ENCODE results near the gene ALG1.
A peak's percentile ranks its signal among the peaks of the same experiment; 100 is the strongest.
"Not testable (repeated sequence)": the region's sequence is repeated elsewhere in the genome, so short reads cannot be mapped to it uniquely, and the experiment has no call there.

Gene ALG1

DNA sequence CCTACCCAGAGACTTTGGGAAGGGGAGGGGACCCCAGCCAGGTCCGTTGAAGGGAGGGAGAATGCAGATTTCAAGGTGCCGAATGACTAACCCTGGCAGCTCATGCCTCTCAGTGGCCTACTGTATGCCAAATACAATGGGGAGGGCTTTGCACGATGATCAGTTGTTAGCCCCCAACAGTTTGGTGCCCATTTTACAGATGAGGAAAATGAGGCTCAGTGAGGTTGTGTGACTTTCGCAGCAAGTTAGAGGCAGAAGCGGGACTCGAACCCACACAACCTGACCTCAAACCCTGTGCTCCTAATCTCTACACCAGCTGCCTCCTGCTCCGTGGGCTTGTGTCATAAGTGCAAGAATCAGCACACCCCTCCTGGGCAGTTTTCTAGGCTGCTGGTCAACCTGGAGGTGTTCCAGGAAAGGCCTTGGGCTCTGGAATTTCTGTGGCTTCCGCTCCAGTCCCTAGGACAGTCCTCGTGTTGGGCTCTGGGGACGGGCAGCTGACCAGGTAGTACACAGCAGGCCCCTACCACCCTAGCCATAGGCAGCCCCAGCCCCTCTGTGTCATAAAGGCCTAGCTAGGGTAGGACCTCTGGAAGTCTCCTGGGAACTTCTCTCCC is 26.0 kb upstream of the ALG1 start:
- no peak for DNase-seq (ENCODE audit: low spot score)

DNA sequence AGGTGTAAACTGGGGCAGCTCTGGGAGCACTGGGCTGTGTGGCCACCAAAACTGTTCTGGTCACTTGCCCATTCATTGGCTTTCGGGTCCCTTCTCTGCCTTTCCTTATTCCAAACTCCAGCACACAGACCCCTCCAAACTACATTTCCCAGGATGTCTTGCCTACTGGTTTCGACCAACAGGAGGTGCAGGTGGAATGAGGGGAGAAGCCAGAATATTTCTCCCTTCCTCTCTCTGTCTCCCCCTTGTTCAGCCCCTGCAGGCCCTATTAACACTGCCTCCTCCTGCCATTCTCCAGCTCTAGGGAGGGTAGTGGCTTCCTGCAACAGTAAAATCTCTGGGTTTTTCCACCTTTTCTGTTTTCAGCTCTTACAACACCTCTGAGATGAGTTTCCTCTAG is 24.7 kb upstream of the ALG1 start:
- no peak for DNase-seq (ENCODE audit: low spot score)

DNA sequence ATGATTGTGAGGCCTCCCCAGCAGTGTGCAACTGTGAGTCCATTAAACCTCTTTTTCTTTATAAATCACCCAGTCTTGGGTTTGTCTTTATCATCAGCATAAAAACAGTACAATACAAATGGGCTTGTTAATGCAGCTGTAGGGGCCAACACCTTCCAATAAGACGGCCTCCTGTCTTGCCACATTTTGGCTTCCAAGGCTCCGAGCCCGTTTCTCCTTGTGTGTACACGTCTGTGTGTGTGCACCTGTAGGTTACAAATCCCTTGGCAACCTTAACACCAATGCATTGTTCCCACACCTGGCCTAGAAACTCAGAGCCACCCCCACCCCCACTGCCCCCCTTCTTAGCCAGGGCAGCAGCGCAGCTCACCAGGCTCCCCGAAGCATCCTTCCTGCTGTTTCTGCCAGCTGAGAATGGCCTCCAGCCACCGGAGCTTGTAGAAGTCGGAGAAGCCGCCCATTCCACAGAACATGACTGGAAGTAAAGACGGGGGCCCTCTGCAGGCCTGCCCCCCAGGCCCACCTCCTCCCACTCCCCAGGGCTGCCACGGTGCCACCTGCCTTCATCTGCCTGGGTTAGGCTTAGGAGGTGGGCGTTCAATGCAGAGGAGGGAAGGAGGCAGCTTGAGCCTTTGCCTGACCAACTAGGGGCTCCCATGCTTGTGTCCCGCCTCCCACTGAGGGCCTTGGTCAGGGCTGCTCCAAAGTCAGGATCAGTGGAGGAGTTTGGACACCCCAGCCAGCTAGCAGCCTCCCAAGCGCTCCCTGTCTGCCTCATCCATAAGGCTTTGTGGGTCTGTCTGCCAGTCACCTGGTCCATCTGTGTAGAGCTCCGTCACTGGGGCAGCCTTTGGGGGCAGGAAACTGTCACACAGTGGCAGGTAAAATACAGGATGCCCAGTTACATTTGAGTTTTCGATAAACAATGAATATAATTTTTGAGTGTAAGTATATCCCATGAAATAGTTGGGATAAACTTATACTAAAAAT is 16.5 kb upstream of the ALG1 start:
- DNase-seq (ENCODE audit: low spot score) = no peak

DNA sequence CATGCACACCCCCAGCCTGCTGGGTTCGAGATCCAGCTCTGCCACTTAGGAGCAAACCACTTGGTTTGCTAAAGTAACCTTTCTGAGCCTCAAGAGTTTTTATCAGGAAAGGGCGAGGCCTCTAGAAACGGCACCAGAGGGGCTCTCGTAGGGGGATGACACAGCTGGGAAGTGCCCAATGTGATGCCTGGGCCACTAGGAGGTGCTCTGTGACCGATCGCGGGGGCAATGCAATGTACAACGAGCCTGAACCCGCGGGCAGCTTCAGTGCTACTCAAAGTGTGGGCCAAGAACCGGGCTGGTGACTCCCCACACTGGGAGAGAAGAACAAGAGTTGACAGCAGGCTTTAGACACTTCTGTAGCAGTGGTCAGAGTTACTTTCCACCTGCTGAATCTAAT is 15.3 kb upstream of the ALG1 start:
- DNase-seq (ENCODE audit: low spot score) = peak; percentile 51

DNA sequence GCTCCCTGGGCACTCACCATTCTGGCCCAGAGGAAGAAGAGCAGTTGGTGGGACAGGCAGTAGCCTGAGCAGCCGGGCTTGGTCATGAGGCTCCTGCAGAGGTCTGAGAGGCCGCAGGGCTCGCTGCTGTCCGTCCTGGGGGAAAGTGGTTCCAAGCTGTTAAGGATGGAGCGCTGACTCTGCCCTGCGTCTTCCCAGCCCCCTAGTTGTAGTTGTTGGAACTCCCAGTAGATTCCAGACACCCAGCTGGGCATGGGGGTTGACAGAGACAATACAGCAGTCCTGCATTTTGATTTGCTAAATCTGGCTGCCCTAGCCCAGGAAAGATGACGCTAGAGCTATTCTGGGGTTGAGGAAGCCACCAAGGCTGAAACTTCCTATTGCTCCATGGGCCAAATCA is 13.2 kb upstream of the ALG1 start:
- no peak for DNase-seq (ENCODE audit: low spot score)

DNA sequence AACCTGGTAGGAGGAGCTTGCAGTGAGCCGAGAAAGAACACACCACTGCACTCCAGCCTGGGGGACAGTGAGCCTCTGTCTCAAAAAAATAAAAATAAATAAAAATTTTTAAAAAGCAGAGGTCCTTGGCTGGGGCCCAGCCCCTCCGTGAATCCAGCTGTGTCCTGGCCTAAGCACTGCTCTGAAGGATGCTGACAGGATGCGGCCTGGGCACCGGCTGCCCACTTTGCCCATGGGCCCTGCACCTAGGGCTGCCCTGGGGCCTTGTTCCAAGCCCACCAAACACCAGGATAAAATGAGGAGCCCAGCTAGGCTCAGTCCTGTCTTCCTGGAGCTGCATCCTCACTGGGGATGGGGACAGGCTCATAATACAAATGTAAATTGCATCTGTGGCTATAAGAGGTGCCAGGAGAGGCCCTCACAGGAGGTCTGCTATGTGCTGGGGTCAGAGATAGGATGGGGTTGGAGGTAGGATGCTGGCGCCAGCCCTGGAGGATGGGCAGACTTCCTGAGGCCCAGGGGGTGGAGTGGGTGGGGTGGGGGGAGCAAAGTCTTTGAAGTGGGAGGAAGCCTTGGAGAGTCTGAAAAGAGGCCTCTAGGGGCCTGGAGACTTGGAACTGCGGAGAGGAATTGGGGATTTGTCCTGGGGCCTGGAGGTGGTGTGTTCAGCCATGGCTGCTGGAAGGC is 12.1 kb upstream of the ALG1 start:
- DNase-seq (ENCODE audit: low spot score) = no peak

DNA sequence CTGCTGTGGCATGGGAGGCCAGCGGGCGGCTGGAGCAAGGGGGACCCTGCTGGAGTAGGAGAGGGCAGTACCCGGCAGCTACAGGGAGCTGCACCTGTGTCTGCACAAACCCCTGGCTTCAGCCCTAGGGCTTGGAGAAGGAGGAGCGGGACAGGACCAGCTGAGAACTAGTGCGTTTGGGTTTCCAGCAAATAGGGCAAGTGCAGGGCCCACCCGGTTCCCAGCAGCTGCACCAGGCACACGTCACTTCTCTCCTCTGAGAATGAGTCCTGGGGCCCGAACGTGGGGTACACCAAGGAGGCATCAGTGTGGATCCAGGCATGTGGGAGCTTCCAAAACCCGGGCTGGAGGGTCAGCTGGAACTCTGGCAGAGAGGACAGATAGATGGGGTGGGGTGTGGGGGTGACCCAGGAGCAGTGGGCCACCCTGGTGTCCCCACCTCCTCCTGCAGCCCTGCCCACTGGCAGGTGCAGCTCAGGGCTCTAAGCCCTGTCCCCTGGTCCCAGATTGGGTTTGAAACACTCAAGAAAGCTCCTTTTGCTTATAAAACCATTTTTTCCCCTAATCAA is 11.5 kb upstream of the ALG1 start:
- DNase-seq (ENCODE audit: low spot score) = no peak

DNA sequence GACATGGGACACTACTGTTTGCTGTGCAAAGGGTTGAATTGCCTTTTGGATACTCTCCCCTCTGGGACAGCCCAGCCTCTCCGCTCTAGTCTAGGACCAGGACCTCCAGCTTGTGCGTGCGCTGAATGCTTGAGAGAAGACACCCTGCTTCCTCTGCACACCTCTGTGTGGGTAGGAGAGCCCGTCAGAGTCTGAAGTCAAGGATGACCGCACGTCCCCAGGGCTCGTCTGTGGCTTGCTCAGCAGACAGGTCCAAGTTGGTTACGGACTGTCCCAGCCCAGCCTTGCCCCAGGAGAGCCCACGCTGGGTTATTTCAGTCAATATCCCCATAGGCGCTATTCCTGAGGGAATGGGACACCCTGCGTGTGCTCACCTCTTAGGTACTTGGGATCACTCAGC is 9.6 kb upstream of the ALG1 start:
- no peak for DNase-seq (ENCODE audit: low spot score)

DNA sequence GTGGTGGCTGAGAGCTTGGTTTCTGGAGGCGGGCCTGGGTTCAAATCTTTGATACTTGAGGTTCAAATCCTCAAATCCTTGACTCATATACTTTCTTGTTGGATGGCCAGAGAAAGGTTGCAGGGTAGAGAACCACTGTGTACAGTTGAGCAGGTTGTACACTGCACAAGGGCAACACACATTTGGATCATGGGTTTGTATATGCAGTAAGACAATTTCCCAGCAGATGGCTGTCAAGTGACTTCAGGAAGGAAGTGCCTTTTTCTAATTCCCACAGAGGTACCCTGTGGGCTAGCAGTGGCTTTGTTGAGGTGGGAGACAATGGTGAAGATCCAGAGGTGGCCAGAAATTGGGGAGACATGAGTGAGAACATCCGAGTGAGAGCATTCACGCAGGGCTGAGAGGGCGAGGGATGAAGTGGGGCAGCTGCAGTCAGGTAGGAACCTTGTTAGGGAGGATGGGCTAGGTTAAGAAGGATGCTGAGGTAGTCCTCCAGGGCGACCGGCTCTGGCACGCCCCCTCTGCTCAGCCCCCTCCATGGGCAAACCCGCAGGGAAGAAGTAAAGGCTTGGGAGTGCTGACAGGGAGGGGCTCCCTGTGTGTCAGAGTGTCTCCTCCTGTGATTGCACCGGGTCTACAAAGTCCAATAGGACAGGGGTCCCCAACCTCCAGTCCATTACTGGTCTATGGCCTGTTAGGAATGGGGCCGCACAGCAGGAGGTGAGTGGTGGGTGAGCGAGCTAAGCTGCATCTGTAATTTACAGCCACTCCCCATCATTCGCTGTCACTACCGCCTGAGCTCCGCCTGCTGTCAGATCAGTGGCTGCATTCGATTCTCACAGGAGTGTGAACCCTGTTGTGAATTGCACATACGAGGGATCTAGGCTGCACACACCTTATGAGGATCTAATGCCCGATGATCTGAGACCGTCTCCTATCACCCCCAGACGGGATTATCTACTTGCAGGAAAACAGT is 8.6 kb upstream of the ALG1 start:
- DNase-seq (ENCODE audit: low spot score) = no peak

DNA sequence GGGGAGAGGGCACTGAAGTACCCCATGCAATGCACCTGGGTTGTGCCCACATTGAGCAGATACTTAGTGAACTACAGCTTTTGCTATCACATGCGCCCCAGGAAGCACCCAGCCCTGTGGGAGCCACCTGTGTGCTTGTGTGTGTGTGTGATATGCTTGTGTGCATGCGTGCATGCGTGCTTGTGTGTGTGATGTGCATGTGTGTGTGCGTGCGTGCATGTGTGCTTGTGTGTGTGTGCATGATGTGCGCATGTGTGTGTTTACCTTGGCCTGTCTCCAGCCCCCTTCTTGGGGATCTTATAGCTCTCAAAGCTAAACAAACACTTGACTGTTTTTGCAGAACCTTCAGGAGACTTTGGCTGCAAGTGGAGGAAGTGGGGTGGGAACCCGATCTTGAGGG is 6.7 kb upstream of the ALG1 start:
- DNase-seq (ENCODE audit: low spot score) = no peak

DNA sequence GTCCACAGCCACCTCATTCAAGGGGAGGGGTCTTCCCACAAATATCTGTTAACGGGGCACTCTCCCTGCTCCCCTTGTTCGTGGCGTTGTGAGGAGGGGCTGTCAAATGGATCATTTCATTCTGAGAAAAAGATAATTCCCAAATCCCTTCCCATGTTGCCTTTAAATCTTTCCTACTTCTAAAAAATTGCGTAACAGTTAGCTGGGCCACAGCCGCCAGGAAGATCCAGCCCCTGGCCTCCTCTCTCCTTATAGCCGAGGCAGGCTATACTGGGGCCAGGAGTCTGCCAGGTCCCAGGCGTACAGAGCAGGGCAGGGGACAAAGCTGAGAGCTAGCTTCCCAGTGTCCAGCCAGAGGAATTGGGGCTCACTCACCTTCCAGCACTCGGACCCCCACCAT is 6.3 kb upstream of the ALG1 start:
- DNase-seq (ENCODE audit: low spot score) = no peak

DNA sequence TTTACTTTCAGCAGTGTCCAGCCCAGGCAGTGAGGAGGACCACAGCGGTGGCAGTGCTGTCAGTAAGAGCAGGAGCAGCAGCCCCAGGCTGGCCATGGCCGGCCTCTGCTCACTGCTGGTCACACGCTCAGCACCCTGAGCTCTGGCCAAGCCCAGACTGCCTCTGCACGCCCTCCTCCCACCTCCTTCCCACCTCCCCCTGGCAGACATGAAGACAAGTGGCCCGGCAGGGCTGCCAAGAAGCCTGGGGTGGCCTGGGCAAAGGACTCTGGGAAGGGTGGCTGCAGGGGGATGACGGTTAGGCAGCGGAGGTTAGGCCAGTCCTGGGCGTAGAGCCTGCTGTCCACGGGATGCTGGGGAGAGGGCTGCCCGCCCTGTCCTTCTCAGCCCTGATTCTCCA is 5.8 kb upstream of the ALG1 start, which contains the start of gene C16orf89:
Gene C16orf89, minus strand, starts transcription at position 144 of the 400 bp plus-strand sequence. Its CDS starts 48 bp downstream, at position 96.
- DNase-seq (ENCODE audit: low spot score) = no peak

DNA sequence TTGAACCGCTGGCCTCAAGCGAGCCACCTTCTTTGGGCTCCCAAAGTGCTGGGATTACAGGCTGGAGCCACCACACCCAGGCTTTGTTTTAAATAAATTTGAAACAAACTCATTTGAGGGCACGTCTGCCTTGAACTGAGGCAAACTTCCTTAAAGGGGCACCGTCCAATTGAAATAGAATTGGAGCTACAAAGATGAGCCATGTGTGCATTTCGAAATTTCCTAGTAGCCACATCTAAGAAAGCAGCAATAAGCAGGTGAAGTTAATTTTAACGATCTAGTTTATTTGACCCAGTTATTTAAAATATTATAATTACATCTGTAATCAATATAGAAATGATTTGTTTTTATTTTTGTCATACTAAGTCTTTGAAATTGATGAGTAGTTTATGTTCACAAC is 5.1 kb upstream of the ALG1 start:
- DNase-seq (ENCODE audit: low spot score) = no peak

DNA sequence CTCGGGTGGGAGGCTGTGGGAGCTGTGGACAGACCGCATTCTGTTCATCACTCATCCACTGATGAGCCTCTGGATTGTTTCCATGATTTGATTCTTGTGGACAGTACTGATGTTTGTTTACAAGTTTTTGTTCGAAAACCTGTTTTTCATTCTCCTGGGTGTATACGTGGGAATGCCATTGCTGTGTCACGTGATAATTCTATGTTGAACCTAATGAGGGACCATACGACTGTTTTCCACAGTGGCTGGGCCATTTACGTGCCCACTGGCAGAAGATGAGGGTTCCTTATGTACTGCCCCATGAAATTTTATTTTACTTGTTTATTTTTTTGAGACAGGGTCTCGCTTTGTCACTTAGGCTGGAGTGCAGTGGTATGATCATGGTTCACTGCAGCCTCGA is 2.6 kb upstream of the ALG1 start:
- DNase-seq (ENCODE audit: low spot score) = no peak

DNA sequence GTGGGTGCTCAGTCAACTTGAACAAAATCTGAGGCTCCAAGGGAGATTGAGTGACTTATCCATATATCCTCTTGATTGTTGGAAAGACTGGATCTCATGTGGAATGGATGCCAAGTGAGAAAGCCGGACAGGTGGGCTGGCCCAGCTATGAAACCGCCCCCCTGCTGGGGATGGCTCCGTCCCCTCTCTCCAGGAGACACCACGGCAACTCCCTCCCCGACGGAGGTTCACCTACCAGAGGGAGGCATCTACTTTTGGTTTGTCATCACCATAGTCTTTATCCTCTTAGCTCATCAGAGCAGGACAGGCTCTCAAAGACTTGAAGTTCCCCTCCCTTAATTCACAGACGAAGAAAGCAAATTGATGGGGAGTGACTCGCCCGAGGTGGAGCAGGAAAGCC is 1.8 kb upstream of the ALG1 start:
- DNase-seq (ENCODE audit: low spot score) = peak; percentile 1

DNA sequence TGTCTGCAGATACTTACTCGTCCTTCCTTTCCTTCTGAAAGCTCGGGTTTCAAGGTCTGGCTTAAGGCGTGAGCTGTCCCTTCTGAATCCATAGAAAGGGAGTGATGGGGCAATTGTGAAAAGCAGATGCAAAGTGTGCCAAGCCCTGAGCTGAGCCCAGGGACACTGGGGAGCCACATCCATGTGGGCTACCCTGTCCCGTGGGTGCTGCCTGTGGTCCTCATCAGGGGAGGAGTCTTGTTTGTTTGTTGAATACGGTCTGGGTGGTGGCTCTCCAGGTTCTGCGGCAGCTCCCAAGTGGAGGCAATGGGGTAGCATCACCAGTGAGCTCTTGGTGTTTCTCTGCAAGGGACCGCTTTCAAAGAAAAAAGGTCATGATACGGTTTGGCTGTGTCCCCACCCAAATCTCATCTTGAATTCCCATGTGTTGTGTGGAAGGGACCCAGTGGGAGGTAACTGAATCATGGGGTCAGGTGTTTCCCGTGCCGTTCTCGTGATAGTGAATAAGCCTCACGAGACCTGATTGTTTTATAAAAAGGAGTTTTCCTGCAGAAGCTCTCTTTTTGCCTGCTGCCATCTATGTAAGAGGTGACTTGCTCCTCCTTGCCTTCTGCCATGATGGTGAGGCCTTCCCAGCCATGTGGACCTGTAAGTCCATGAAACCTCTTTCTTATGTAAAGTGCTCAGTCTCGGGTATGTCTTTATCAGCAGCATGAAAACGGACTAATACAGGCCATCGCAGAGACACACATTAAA is 1.0 kb upstream of the ALG1 start:
- DNase-seq (ENCODE audit: low spot score) = peak; percentile 1

DNA sequence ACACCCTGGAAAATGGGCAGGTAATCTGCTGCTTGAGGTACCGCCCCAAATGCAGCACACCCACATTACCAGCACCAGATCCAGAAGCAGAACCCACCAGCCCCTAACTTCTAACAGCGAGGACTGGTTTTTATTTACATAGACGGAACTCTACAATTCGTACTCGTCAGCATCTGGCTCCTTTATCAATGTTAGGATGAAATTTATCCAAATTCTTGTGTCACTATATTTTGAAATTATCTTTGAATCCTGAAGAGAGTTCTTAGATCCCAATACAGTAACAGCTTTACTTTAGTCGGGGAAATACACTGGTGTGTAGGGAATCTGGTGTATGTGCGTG is 332 bp upstream of the ALG1 start:
- no peak for DNase-seq (ENCODE audit: low spot score)

DNA sequence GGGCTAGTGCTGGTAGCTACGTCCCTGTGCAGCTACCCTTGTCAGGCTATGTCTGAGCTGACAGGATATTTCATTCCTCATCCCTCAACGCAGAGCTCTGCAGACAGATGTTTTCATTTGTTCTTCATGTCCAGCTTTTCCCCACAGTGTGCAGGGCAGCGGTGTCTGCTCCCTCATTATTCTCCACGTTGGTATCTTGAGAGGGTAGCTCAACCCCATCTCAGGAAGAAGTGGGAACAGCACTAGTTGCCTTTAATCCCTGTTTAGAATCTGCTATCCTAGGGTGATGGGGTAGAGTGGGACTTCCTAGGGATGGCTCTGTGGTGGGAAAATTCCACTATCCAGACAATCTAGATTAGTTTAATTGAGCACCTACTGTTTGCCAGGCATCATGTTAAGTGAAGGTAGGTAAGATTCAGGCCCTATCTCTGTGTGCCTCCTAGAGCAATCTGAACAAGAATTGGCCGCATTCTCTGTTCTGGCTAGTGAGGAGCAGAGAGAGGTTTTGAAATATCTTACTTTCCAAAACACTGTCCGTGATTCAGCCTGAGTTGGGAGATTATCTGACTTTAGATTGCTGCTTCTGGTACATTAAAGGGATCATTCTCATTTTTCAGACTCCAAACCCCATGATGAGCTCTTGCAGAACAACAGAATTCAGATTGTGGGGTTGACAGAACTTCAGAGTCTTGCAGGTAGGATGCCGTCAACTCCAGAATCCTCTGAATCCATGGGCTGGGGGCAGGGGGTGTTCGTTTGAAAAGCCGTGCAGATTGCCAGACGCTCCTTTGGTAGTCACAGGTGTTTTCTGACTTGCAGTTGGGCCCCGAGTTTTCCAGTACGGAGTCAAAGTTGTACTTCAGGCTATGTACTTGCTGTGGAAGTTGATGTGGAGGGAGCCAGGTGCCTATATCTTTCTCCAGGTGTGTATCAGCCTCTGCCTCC is 963 bp downstream of the ALG1 start:
- no peak for DNase-seq (ENCODE audit: low spot score)

DNA sequence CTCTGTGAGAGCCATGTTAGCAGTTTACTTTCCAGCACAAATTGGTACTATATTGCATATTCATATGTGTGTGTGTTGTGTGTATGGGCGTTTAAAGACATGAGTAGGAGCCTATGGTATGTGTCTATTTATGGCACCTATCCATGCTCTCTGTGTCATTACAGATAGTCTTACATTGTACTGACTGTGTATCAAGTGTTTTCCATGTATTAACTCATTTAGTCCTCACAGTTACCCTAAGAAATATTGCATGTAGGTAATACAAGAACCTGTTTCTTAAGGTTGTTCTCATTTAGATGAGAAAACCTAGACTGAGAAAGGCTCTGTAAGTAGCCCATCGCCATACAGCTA is 1.6 kb downstream of the ALG1 start:
- DNase-seq (ENCODE audit: low spot score) = no peak

DNA sequence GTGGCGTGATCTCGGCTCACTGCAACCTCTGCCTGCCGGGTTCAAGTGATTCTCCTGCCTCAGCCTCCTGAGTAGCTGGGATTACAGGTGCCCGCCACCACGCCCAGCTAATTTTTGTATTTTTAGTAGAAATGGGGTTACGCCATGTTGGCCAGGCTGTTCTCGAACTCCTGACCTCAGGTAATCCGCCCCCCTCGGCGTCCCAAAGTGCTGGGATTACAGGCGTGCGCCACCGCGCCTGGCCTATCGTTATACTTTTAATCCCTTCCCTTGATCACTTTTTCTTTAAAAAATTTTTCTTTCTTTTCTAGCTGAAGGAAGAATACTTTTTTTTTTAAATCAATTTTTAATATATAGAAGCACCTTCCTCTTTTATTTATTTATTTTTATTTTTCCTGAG is 2.1 kb downstream of the ALG1 start:
- DNase-seq (ENCODE audit: low spot score) = not testable (repeated sequence)

Data from hematopoietic multipotent progenitor cell treated with erythropoietin and hydrocortisone succinate and interleukin-3 and kit ligand, for 15 days (in vitro differentiated cells).